IMR-90 (cell line): Measurements from ENCODE around the gene PPP1R9A.

Source experiments
- BHLHE40 ChIP-seq: fragments of 150-350 bp; IDR thresholded peaks from 2 replicates; pipeline ENCODE4 v1.6.1; 2016; ENCODE audit warnings: mild to moderate bottlenecking, low read depth, low read length
- CEBPB ChIP-seq: IDR thresholded peaks from 2 replicates; pipeline ENCODE4 v1.6.1; 2012; ENCODE audit warnings: low read depth, low read length, improper control_type of control experiment
- CHD1 ChIP-seq: IDR thresholded peaks from 2 replicates; pipeline ENCODE4 v1.6.1; 2012; ENCODE audit warnings: low read depth, low read length, improper control_type of control experiment
- CTCF ChIP-seq: conservative IDR thresholded peaks from 2 replicates; pipeline ENCODE4 v1.5.1; 2012; ENCODE audit warnings: mild to moderate bottlenecking, low read depth, low read length, improper control_type of control experiment
- ELK1 ChIP-seq: fragments of 150-350 bp; IDR thresholded peaks from 2 replicates; pipeline ENCODE4 v1.6.1; 2016; ENCODE audit warnings: low read depth, mild to moderate bottlenecking, low read length, moderate library complexity, borderline replicate concordance
- MXI1 ChIP-seq: IDR thresholded peaks from 2 replicates; pipeline ENCODE4 v1.6.1; 2012; ENCODE audit warnings: low read depth, mild to moderate bottlenecking, low read length, moderate library complexity, borderline replicate concordance
- POLR2A ChIP-seq: IDR thresholded peaks from 2 replicates; pipeline ENCODE4 v1.6.1; 2012; ENCODE audit warnings: mild to moderate bottlenecking, low read depth, low read length
- RAD21 ChIP-seq: IDR thresholded peaks from 2 replicates; pipeline ENCODE4 v1.6.1; 2012; ENCODE audit warnings: low read length, improper control_type of control experiment
- RCOR1 ChIP-seq: IDR thresholded peaks from 2 replicates; pipeline ENCODE4 v1.6.1; 2012; ENCODE audit warnings: mild to moderate bottlenecking, low read length, improper control_type of control experiment; ENCODE audit not compliant: insufficient replicate concordance
- RFX5 ChIP-seq: IDR thresholded peaks from 2 replicates; pipeline ENCODE4 v1.8.0; 2012; ENCODE audit warnings: low read depth, mild to moderate bottlenecking, low read length, moderate library complexity
- SMC3 ChIP-seq: fragments of 150-350 bp; IDR thresholded peaks from 2 replicates; pipeline ENCODE4 v1.6.1; 2016; ENCODE audit warnings: low read depth, mild to moderate bottlenecking, antibody characterized with exemption, low read length, moderate library complexity
- USF2 ChIP-seq: fragments of 150-350 bp; IDR thresholded peaks from 2 replicates; pipeline ENCODE4 v1.6.1; 2017; ENCODE audit warnings: mild to moderate bottlenecking, antibody characterized with exemption, low read length, low read depth

GRCh38 chr7:95059842-95060313 lies 152.5 kb downstream of the PPP1R9A start:
- no peak for TF ChIP-seq CTCF
- no peak for TF ChIP-seq RCOR1
- TF ChIP-seq RAD21, result no peak
- TF ChIP-seq ELK1, result no peak
- TF ChIP-seq SMC3, result no peak
- TF ChIP-seq USF2, result no peak
- no peak for TF ChIP-seq BHLHE40
- TF ChIP-seq POLR2A, result no peak
- TF ChIP-seq RFX5, result no peak
- TF ChIP-seq MXI1, result no peak
- TF ChIP-seq CHD1, result no peak
- TF ChIP-seq CEBPB, result no peak
